Activated naive CD8-positive, alpha-beta T cell treated with anti-CD3 and anti-CD28 coated beads, Interleukin-2, amount 50 U/mL, for 24 hours (primary cell): ENCODE results near the gene GNG2.

Experiments
- ATAC-seq: fragments of 150-1000 bp; cut with Tn5 transposase; one replicate; pipeline ENCODE4 v1.10.0; 2021
- DNase-seq: peaks from one replicate; pipeline ENCODE4 v3.0.0; 2021
- H3K27ac Mint-ChIP-seq: one replicate; pipeline ENCODE4 v1.8.0; 2021; ENCODE audit warnings: mild to moderate bottlenecking, mixed read lengths
- H3K27me3 Mint-ChIP-seq: one replicate; pipeline ENCODE4 v1.8.0; 2021; ENCODE audit warnings: mixed read lengths
- H3K36me3 Mint-ChIP-seq: one replicate; pipeline ENCODE4 v1.8.0; 2021; ENCODE audit warnings: low read depth, mixed read lengths
- H3K4me1 Mint-ChIP-seq: one replicate; pipeline ENCODE4 v1.8.0; 2021; ENCODE audit warnings: mixed read lengths
- H3K4me3 Mint-ChIP-seq: one replicate; pipeline ENCODE4 v1.8.0; 2021; ENCODE audit warnings: mild to moderate bottlenecking, moderate library complexity, mixed read lengths
- H3K9me3 Mint-ChIP-seq: one replicate; pipeline ENCODE4 v1.8.0; 2021; ENCODE audit warnings: mixed read lengths

GNG2 gene

GRCh38 chr14:51929166-51929565 is 68.8 kb downstream of the GNG2 start:
- Mint-ChIP-seq H3K27ac (no peak overlapping the region), H3K36me3 (peaks cover 44% of the 10 kb centered on the region), H3K27me3 (no peaks in the 10 kb centered on the region), H3K9me3 (peaks cover 11% of the 10 kb centered on the region), H3K4me3 (no peak overlapping the region), H3K4me1 (peaks cover 57% of the 10 kb centered on the region)
- no peak for DNase-seq
- no peak for ATAC-seq

- ATAC-seq: no peak
- H3K36me3 Mint-ChIP-seq: peaks cover 39% of the 10 kb centered on the region
- no peaks in the 10 kb centered on the region for H3K27me3 Mint-ChIP-seq
- peaks cover 58% of the 10 kb centered on the region for H3K4me1 Mint-ChIP-seq
- peak overlapping the region; percentile 52 for H3K27ac Mint-ChIP-seq
- no peak overlapping the region for H3K4me3 Mint-ChIP-seq
- DNase-seq: no peak
- peaks cover 11% of the 10 kb centered on the region for H3K9me3 Mint-ChIP-seq
These were observed 69.7 kb downstream of the GNG2 start for GRCh38 chr14:51929910-51930682.

- Mint-ChIP-seq H3K4me1 (peaks cover 55% of the 10 kb centered on the region), H3K4me3 (peak overlapping the region; percentile 3), H3K9me3 (peaks cover 8% of the 10 kb centered on the region), H3K36me3 (peaks cover 34% of the 10 kb centered on the region), H3K27me3 (no peaks in the 10 kb centered on the region), H3K27ac (peak overlapping the region; percentile 38)
- no peak for DNase-seq
- ATAC-seq: no peak
These were observed 70.9 kb downstream of the GNG2 start for GRCh38 chr14:51931308-51931707.

- ATAC-seq (no peak), DNase-seq (no peak)
- Mint-ChIP-seq H3K9me3 (peaks cover 8% of the 10 kb centered on the region), H3K4me3 (no peak overlapping the region), H3K36me3 (peaks cover 26% of the 10 kb centered on the region), H3K27ac (no peak overlapping the region), H3K27me3 (no peaks in the 10 kb centered on the region), H3K4me1 (peaks cover 53% of the 10 kb centered on the region)
These were observed 72.8 kb downstream of the GNG2 start for GRCh38 chr14:51933191-51933590.

- H3K36me3 Mint-ChIP-seq: peaks cover 29% of the 10 kb centered on the region
- no peaks in the 10 kb centered on the region for H3K27me3 Mint-ChIP-seq
- DNase-seq (no peak), ATAC-seq (no peak)
- no peak overlapping the region for H3K27ac Mint-ChIP-seq
- H3K9me3 Mint-ChIP-seq: no peaks in the 10 kb centered on the region
- peaks cover 47% of the 10 kb centered on the region for H3K4me1 Mint-ChIP-seq
- H3K4me3 Mint-ChIP-seq: no peak overlapping the region
These were observed 77.7 kb downstream of the GNG2 start for GRCh38 chr14:51938137-51938536.

- Mint-ChIP-seq H3K36me3 (peaks cover 31% of the 10 kb centered on the region), H3K9me3 (peaks cover 7% of the 10 kb centered on the region), H3K27me3 (no peaks in the 10 kb centered on the region), H3K4me3 (no peak overlapping the region), H3K27ac (no peak overlapping the region), H3K4me1 (peaks cover 44% of the 10 kb centered on the region)
- ATAC-seq: no peak
- DNase-seq: no peak
These were observed 78.4 kb downstream of the GNG2 start for GRCh38 chr14:51938821-51939220.

- DNase-seq: no peak
- peaks cover 11% of the 10 kb centered on the region for H3K9me3 Mint-ChIP-seq
- H3K4me3 Mint-ChIP-seq: no peak overlapping the region
- no peak overlapping the region for H3K27ac Mint-ChIP-seq
- H3K4me1 Mint-ChIP-seq: peaks cover 41% of the 10 kb centered on the region
- ATAC-seq: no peak
- no peaks in the 10 kb centered on the region for H3K27me3 Mint-ChIP-seq
- peaks cover 33% of the 10 kb centered on the region for H3K36me3 Mint-ChIP-seq
These were observed 78.8 kb downstream of the GNG2 start for GRCh38 chr14:51939226-51939625.

- peaks cover 39% of the 10 kb centered on the region for H3K36me3 Mint-ChIP-seq
- H3K4me1 Mint-ChIP-seq: peaks cover 36% of the 10 kb centered on the region
- no peak for DNase-seq
- H3K9me3 Mint-ChIP-seq: peaks cover 16% of the 10 kb centered on the region
- H3K27me3 Mint-ChIP-seq: no peaks in the 10 kb centered on the region
- no peak for ATAC-seq
- peak overlapping the region; percentile 0 for H3K27ac Mint-ChIP-seq
- no peak overlapping the region for H3K4me3 Mint-ChIP-seq
These were observed 79.4 kb downstream of the GNG2 start for GRCh38 chr14:51939755-51940301.

GRCh38 chr14:51942971-51943370 is 82.6 kb downstream of the GNG2 start:
- Mint-ChIP-seq H3K27me3 (no peaks in the 10 kb centered on the region), H3K36me3 (peaks cover 64% of the 10 kb centered on the region), H3K4me1 (peaks cover 37% of the 10 kb centered on the region), H3K4me3 (no peak overlapping the region), H3K9me3 (peaks cover 43% of the 10 kb centered on the region), H3K27ac (no peak overlapping the region)
- ATAC-seq (no peak), DNase-seq (no peak)

GRCh38 chr14:51950007-51950406 is 89.6 kb downstream of the GNG2 start:
- DNase-seq (no peak), ATAC-seq (no peak)
- H3K27me3 Mint-ChIP-seq: no peaks in the 10 kb centered on the region
- H3K27ac Mint-ChIP-seq: no peak overlapping the region
- peaks cover 3% of the 10 kb centered on the region for H3K4me1 Mint-ChIP-seq
- H3K4me3 Mint-ChIP-seq: no peak overlapping the region
- H3K36me3 Mint-ChIP-seq: peaks cover 58% of the 10 kb centered on the region
- H3K9me3 Mint-ChIP-seq: peaks cover 26% of the 10 kb centered on the region

- no peak for ATAC-seq
- H3K9me3 Mint-ChIP-seq: peaks cover 11% of the 10 kb centered on the region
- no peak overlapping the region for H3K27ac Mint-ChIP-seq
- no peaks in the 10 kb centered on the region for H3K27me3 Mint-ChIP-seq
- DNase-seq: no peak
- no peak overlapping the region for H3K4me3 Mint-ChIP-seq
- H3K36me3 Mint-ChIP-seq: peaks cover 58% of the 10 kb centered on the region
- peaks cover under 1% of the 10 kb centered on the region for H3K4me1 Mint-ChIP-seq
These were observed 91.2 kb downstream of the GNG2 start for GRCh38 chr14:51951656-51952055.

- Mint-ChIP-seq H3K27ac (no peak overlapping the region), H3K4me1 (peaks cover 4% of the 10 kb centered on the region), H3K27me3 (no peaks in the 10 kb centered on the region), H3K9me3 (peaks cover 13% of the 10 kb centered on the region), H3K36me3 (peaks cover 71% of the 10 kb centered on the region), H3K4me3 (no peak overlapping the region)
- ATAC-seq (no peak), DNase-seq (no peak)
These were observed 93.6 kb downstream of the GNG2 start for GRCh38 chr14:51954031-51954430.

- no peak for ATAC-seq
- Mint-ChIP-seq H3K4me1 (peaks cover 4% of the 10 kb centered on the region), H3K9me3 (peaks cover 19% of the 10 kb centered on the region), H3K27ac (no peak overlapping the region), H3K4me3 (no peak overlapping the region), H3K27me3 (no peaks in the 10 kb centered on the region), H3K36me3 (peaks cover 78% of the 10 kb centered on the region)
- no peak for DNase-seq
These were observed 94.2 kb downstream of the GNG2 start for GRCh38 chr14:51954657-51955056.

GRCh38 chr14:51957950-51958349 is 97.5 kb downstream of the GNG2 start:
- peaks cover 27% of the 10 kb centered on the region for H3K4me1 Mint-ChIP-seq
- H3K4me3 Mint-ChIP-seq: no peak overlapping the region
- ATAC-seq (no peak), DNase-seq (no peak)
- H3K36me3 Mint-ChIP-seq: peaks cover 64% of the 10 kb centered on the region
- no peak overlapping the region for H3K27ac Mint-ChIP-seq
- no peaks in the 10 kb centered on the region for H3K27me3 Mint-ChIP-seq
- H3K9me3 Mint-ChIP-seq: peaks cover 26% of the 10 kb centered on the region

GRCh38 chr14:51959928-51960327 is 99.5 kb downstream of the GNG2 start:
- H3K4me3 Mint-ChIP-seq: no peak overlapping the region
- no peaks in the 10 kb centered on the region for H3K27me3 Mint-ChIP-seq
- ATAC-seq (no peak), DNase-seq (no peak)
- H3K9me3 Mint-ChIP-seq: peaks cover 26% of the 10 kb centered on the region
- peaks cover 63% of the 10 kb centered on the region for H3K36me3 Mint-ChIP-seq
- H3K4me1 Mint-ChIP-seq: peaks cover 35% of the 10 kb centered on the region
- no peak overlapping the region for H3K27ac Mint-ChIP-seq
